IMR-90 (cell line): ENCODE measurements around the gene LTB4R2. TPM values are rescaled to one million over a fixed set of nuclear protein-coding genes. Genes with fewer than 3 reads are reported as not detected.
A peak's percentile ranks its signal among the peaks of the same experiment; 100 is the strongest.

ENCODE experiments used
- ATAC-seq: fragments of 200-7000 bp; cut with Tn5 transposase; 2 replicates; pipeline ENCODE4 v1.9.1; 2020; ENCODE audit warnings: low read depth, mild to moderate bottlenecking, moderate library complexity
- BruUV-seq: library from RNA; stranded (reverse); fragments of 400-500 nt; replicated peaks from 2 replicates; lab custom pipeline; 2021; lab: Mats Ljungman, UMichigan
- CTCF ChIA-PET: fragments of 300-600 bp; formaldehyde crosslinking; extraction: SDS; loops from one replicate; lab custom pipeline; 2021; ENCODE audit warnings: antibody characterized with exemption; lab: Yijun Ruan, JAX
- POLR2A ChIA-PET: fragments of 300-600 bp; sonication (Branson Sonifier 250); formaldehyde crosslinking; loops from one replicate; lab custom pipeline; 2022; ENCODE audit warnings: antibody characterized with exemption; ENCODE audit not compliant: unreplicated experiment; lab: Charles Lee
- DNase-seq: peaks from one replicate; pipeline ENCODE4 v3.0.0; 2013
- H2AFZ ChIP-seq: replicated peaks from 2 replicates; pipeline ENCODE3; 2013; ENCODE audit warnings: low read length, mild to moderate bottlenecking; ENCODE audit not compliant: poor library complexity
- H2AK5ac ChIP-seq: 2 replicates; pipeline ENCODE4 v1.6.1; 2013; ENCODE audit warnings: low read depth, low read length, inconsistent platforms
- H2AK9ac ChIP-seq: replicated peaks from 2 replicates; pipeline ENCODE3; 2013; ENCODE audit warnings: mild to moderate bottlenecking, low read depth, low read length, moderate library complexity; ENCODE audit not compliant: poor library complexity
- H2BK120ac ChIP-seq: 2 replicates; pipeline ENCODE4 v1.6.1; 2013; ENCODE audit warnings: low read depth, low read length, inconsistent platforms
- H2BK15ac ChIP-seq: 3 replicates; pipeline ENCODE4 v1.6.1; 2013; ENCODE audit warnings: low read depth, low read length, inconsistent platforms
- H2BK20ac ChIP-seq: 2 replicates; pipeline ENCODE4 v1.6.1; 2013; ENCODE audit warnings: low read depth, mild to moderate bottlenecking, inconsistent platforms, low read length, moderate library complexity
- H2BK5ac ChIP-seq: 2 replicates; pipeline ENCODE4 v1.6.1; 2013; ENCODE audit warnings: mild to moderate bottlenecking, low read depth, low read length, inconsistent platforms; ENCODE audit not compliant: poor library complexity, severe bottlenecking
- H3K14ac ChIP-seq: replicated peaks from 2 replicates; pipeline ENCODE4 v1.6.1; 2013; ENCODE audit warnings: low read depth, low read length, inconsistent platforms
- H3K18ac ChIP-seq: 2 replicates; pipeline ENCODE4 v1.6.1; 2013; ENCODE audit warnings: low read depth, low read length, control low read depth
- H3K23ac ChIP-seq: 2 replicates; pipeline ENCODE4 v1.6.1; 2013; ENCODE audit warnings: low read depth, low read length, inconsistent platforms
- H3K27ac ChIP-seq: 2 replicates; pipeline ENCODE4 v1.5.1; 2013; ENCODE audit warnings: mild to moderate bottlenecking, control low read depth, low read length; ENCODE audit not compliant: insufficient read depth
- H3K27me3 ChIP-seq: 2 replicates; pipeline ENCODE4 v1.6.1; 2013; ENCODE audit warnings: low read length; ENCODE audit not compliant: control insufficient read depth, insufficient read depth
- H3K36me3 ChIP-seq: 2 replicates; pipeline ENCODE4 v1.6.1; 2013; ENCODE audit warnings: low read length, mixed read lengths; ENCODE audit not compliant: control insufficient read depth, insufficient read depth
- H3K4ac ChIP-seq: 2 replicates; pipeline ENCODE4 v1.6.1; 2013; ENCODE audit warnings: low read depth, low read length, inconsistent platforms
- H3K4me1 ChIP-seq: 2 replicates; pipeline ENCODE4 v1.6.1; 2013; ENCODE audit warnings: low read length, mixed read lengths; ENCODE audit not compliant: control insufficient read depth, insufficient read depth
- H3K4me2 ChIP-seq: 2 replicates; pipeline ENCODE4 v1.6.1; 2013; ENCODE audit warnings: low read depth, mild to moderate bottlenecking, control low read depth, low read length, moderate library complexity
- H3K4me3 ChIP-seq: 2 replicates; pipeline ENCODE4 v1.5.1; 2013; ENCODE audit warnings: low read depth, mild to moderate bottlenecking, control low read depth, low read length, moderate library complexity; ENCODE audit not compliant: insufficient read depth
- H3K56ac ChIP-seq: 2 replicates; pipeline ENCODE4 v1.6.1; 2013; ENCODE audit warnings: low read length, inconsistent platforms; ENCODE audit not compliant: insufficient read depth; ENCODE audit errors: extremely low read depth
- H3K79me1 ChIP-seq, 2 experiments: 2 replicates each; pipeline ENCODE4 v1.6.1; 2013; ENCODE audit warnings: low read length in 2 of 2, inconsistent platforms in 1 of 2, low read depth in 1 of 2
- H3K9ac ChIP-seq: 2 replicates; pipeline ENCODE4 v1.6.1; 2013; ENCODE audit warnings: low read depth, low read length, control low read depth
- H3K9me1 ChIP-seq: 2 replicates; pipeline ENCODE4 v1.6.1; 2013; ENCODE audit warnings: low read length, inconsistent platforms; ENCODE audit not compliant: insufficient read depth
- H3K9me3 ChIP-seq: 2 replicates; pipeline ENCODE4 v1.6.1; 2013; ENCODE audit warnings: low read length; ENCODE audit not compliant: control insufficient read depth, insufficient read depth
- H4K20me1 ChIP-seq: 2 replicates; pipeline ENCODE4 v1.6.1; 2013; ENCODE audit warnings: low read length, inconsistent platforms; ENCODE audit not compliant: insufficient read depth
- H4K5ac ChIP-seq: 2 replicates; pipeline ENCODE4 v1.6.1; 2013; ENCODE audit warnings: mild to moderate bottlenecking, low read depth, low read length, control low read depth
- H4K8ac ChIP-seq, 2 experiments: 2 replicates each; pipeline ENCODE4 v1.6.1; 2013; ENCODE audit warnings: low read depth in 2 of 2, low read length in 2 of 2, control low read depth in 1 of 2, inconsistent platforms in 1 of 2
- H4K91ac ChIP-seq: 2 replicates; pipeline ENCODE4 v1.6.1; 2013; ENCODE audit warnings: low read depth, low read length, inconsistent platforms; ENCODE audit not compliant: insufficient read depth
- BHLHE40 ChIP-seq: fragments of 150-350 bp; IDR thresholded peaks from 2 replicates; pipeline ENCODE4 v1.6.1; 2016; ENCODE audit warnings: mild to moderate bottlenecking, low read depth, low read length
- CEBPB ChIP-seq: IDR thresholded peaks from 2 replicates; pipeline ENCODE4 v1.6.1; 2012; ENCODE audit warnings: low read depth, low read length, improper control_type of control experiment
- MAFK ChIP-seq: IDR thresholded peaks from 2 replicates; pipeline ENCODE4 v1.6.1; 2012; ENCODE audit warnings: low read depth, low read length, improper control_type of control experiment
- MAZ ChIP-seq: IDR thresholded peaks from 2 replicates; pipeline ENCODE4 v1.6.1; 2012; ENCODE audit warnings: low read depth, mild to moderate bottlenecking, low read length, improper control_type of control experiment, moderate library complexity, borderline replicate concordance
- MXI1 ChIP-seq: IDR thresholded peaks from 2 replicates; pipeline ENCODE4 v1.6.1; 2012; ENCODE audit warnings: low read depth, mild to moderate bottlenecking, low read length, moderate library complexity, borderline replicate concordance
- NFE2L2 ChIP-seq: fragments of 150-350 bp; IDR thresholded peaks from 2 replicates; pipeline ENCODE4 v1.6.1; 2016; ENCODE audit warnings: low read depth, mild to moderate bottlenecking, low read length
- RCOR1 ChIP-seq: IDR thresholded peaks from 2 replicates; pipeline ENCODE4 v1.6.1; 2012; ENCODE audit warnings: mild to moderate bottlenecking, low read length, improper control_type of control experiment; ENCODE audit not compliant: insufficient replicate concordance
- SMC3 ChIP-seq: fragments of 150-350 bp; IDR thresholded peaks from 2 replicates; pipeline ENCODE4 v1.6.1; 2016; ENCODE audit warnings: low read depth, mild to moderate bottlenecking, antibody characterized with exemption, low read length, moderate library complexity
- WGBS, 2 experiments: methylation state at CpG; one replicate each; pipeline versions ENCODE4 v1.1.5 to v1.1.7; 2013; ENCODE audit warnings: missing lambda C conversion rate in 2 of 2; ENCODE audit not compliant: insufficient read length in 1 of 2; ENCODE audit errors: extremely low coverage in 2 of 2; 5-methylcytosine and 5-hydroxymethylcytosine counted together
- dilution Hi-C: fragments of 300-500 bp; cut with HindIII; formaldehyde crosslinking; loops from one replicate; pipeline ENCODE4 v1.14.3; 2018; ENCODE audit warnings: low sequenced_read_pairs; ENCODE audit not compliant: unreplicated experiment
- in situ Hi-C: fragments of 300-500 bp; cut with MboI; formaldehyde crosslinking; loops from 3 replicates; pipeline ENCODE4 v1.14.3; 2019; ENCODE audit warnings: low sequenced_read_pairs, inconsistent platforms, mixed read lengths
- intact Hi-C: fragments of 100-400 bp; cut with micrococcal nuclease; formaldehyde crosslinking; loops from 2 replicates; pipeline ENCODE4 v1.10.0; 2022
- polyA plus RNA-seq, 3 experiments: library from polyadenylated mRNA; depleted of rRNA; stranded (reverse); fragments of >200 nt; gene quantifications; 2 replicates each; pipeline ENCODE4 v1.2.3, GENCODE V29; 2012; ENCODE audit warnings: low replicate concordance in 1 of 3
- total RNA-seq: library from RNA; depleted of rRNA; stranded (reverse); fragments of >200 nt; gene quantifications from 2 replicates; pipeline ENCODE4 v1.2.3, GENCODE V29; 2012
- TF ChIP-seq, protein P1 (sequence below): fragments of 150-350 bp; IDR thresholded peaks from 2 replicates; pipeline ENCODE4 v1.6.1; 2017; ENCODE audit warnings: mild to moderate bottlenecking, antibody characterized with exemption, low read length, low read depth
- TF ChIP-seq, protein P2 (sequence below): fragments of 150-350 bp; IDR thresholded peaks from 2 replicates; pipeline ENCODE4 v1.6.1; 2016; ENCODE audit warnings: low read depth, mild to moderate bottlenecking, low read length, moderate library complexity, borderline replicate concordance
- TF ChIP-seq, protein P3 (sequence below): conservative IDR thresholded peaks from 2 replicates; pipeline ENCODE4 v1.5.1; 2012; ENCODE audit warnings: mild to moderate bottlenecking, low read depth, low read length, improper control_type of control experiment

Gene LTB4R2
- total and polyA plus RNA-seq, 2 of the 4 experiments (the other 2 are of a cell fraction): 0.72 to 1.7 TPM

DNA sequence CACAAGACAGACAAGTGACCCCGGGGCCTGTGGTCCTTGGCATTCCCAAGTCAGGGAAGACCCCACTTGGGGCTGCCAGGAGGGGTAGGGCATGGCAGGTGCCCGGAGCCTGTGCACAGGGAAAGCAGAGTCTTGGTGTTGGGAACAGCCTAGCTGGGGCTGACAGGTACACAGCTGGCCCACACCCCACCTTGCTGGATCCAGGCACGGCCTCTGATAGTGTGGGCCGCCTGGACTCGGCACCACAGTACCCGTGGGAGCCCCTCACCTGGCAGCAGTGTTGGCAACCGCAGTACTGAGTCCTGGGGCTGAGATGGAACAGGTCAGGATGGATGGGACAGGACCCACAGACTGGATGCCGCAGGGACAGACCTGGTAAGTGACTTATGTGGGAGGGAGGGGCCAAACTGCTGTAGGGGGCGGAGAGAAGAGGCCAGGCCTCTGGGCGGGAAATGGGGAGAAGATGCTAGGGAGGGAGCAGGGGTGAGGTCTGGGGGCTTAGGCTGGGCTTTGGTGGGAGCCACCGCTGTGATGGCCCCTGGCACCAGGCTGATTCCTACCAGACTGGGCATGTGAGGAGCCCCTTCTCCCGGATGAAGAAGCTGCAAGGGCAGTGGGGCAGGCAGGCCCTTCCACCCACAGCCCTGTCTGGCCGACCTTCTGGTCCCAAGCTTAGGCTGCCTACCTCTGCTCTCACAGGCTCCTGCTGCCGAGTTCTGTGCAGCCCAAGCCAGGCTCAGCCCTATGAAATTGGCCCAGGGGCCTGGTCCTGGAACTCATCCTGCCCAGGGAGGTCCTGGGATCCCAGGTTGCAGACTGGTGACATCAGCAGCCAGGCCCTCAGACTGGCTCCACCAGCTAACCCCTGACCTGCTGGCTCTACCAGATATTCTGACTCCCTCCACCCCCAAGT is 46.9 kb upstream of the LTB4R2 start, which contains the start of gene TGM1:
TGM1 (minus strand) TSS at position 357 of the 913 bp plus-strand sequence. CDS start 825 bp downstream, outside the sequence.
- no peak within 1 kb of the TSS for H4K8ac ChIP-seq
- no peak within 1 kb of the TSS for H2BK5ac ChIP-seq
- H2BK120ac ChIP-seq: no peak within 1 kb of the TSS
- no peak within 1 kb of the TSS for H4K91ac ChIP-seq
- no peak within 1 kb of the TSS for H4K5ac ChIP-seq
- H3K14ac ChIP-seq: no peak within 1 kb of the TSS
- TF ChIP-seq, protein P1, sequence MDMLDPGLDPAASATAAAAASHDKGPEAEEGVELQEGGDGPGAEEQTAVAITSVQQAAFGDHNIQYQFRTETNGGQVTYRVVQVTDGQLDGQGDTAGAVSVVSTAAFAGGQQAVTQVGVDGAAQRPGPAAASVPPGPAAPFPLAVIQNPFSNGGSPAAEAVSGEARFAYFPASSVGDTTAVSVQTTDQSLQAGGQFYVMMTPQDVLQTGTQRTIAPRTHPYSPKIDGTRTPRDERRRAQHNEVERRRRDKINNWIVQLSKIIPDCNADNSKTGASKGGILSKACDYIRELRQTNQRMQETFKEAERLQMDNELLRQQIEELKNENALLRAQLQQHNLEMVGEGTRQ: no peak
- TF ChIP-seq NFE2L2 (no peak), BHLHE40 (no peak), CEBPB (no peak), MXI1 (no peak), SMC3 (no peak), MAZ (no peak), RCOR1 (no peak), MAFK (no peak)
- TF ChIP-seq, protein P2, sequence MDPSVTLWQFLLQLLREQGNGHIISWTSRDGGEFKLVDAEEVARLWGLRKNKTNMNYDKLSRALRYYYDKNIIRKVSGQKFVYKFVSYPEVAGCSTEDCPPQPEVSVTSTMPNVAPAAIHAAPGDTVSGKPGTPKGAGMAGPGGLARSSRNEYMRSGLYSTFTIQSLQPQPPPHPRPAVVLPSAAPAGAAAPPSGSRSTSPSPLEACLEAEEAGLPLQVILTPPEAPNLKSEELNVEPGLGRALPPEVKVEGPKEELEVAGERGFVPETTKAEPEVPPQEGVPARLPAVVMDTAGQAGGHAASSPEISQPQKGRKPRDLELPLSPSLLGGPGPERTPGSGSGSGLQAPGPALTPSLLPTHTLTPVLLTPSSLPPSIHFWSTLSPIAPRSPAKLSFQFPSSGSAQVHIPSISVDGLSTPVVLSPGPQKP: no peak
- TF ChIP-seq, protein P3, sequence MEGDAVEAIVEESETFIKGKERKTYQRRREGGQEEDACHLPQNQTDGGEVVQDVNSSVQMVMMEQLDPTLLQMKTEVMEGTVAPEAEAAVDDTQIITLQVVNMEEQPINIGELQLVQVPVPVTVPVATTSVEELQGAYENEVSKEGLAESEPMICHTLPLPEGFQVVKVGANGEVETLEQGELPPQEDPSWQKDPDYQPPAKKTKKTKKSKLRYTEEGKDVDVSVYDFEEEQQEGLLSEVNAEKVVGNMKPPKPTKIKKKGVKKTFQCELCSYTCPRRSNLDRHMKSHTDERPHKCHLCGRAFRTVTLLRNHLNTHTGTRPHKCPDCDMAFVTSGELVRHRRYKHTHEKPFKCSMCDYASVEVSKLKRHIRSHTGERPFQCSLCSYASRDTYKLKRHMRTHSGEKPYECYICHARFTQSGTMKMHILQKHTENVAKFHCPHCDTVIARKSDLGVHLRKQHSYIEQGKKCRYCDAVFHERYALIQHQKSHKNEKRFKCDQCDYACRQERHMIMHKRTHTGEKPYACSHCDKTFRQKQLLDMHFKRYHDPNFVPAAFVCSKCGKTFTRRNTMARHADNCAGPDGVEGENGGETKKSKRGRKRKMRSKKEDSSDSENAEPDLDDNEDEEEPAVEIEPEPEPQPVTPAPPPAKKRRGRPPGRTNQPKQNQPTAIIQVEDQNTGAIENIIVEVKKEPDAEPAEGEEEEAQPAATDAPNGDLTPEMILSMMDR: no peak
- H2AFZ ChIP-seq: peak within 1 kb of the TSS; percentile 17
- H3K4me2 ChIP-seq: no peak within 1 kb of the TSS
- no peak within 1 kb of the TSS for H3K23ac ChIP-seq
- H2BK15ac ChIP-seq: no peak within 1 kb of the TSS
- 81% methylated on average over 8 of the region's 14 CpGs; no CpG with 5 or more reads in 1 of the 2 experiments for WGBS, 2 experiments
- H3K56ac ChIP-seq: no peak within 1 kb of the TSS
- no peak within 1 kb of the TSS for H3K4me3 ChIP-seq
- no peaks in the 10 kb centered on the region for H3K27me3 ChIP-seq
- CTCF ChIA-PET: interaction anchor here (1.5 kb wide), 1 partner anchor 8 kb away, joined by 3 read pairs; no protein-coding TSS in a partner anchor
- intact Hi-C loops: no loop called here
- dilution Hi-C loops: no loop called here
- H3K27ac ChIP-seq: no peak within 1 kb of the TSS
- peaks cover 8% of the 10 kb centered on the region for H3K4me1 ChIP-seq
- ATAC-seq: no peak
- no peak within 1 kb of the TSS for H3K4ac ChIP-seq
- H3K79me1 ChIP-seq: peaks cover 0 to 2% of the 10 kb centered on the region in 2 experiments; a peak in 1 of 4 replicates
- H3K9me1 ChIP-seq: peaks cover 16% of the 10 kb centered on the region; the same call in 1 of the 2 replicates
- H2AK5ac ChIP-seq: no peak within 1 kb of the TSS
- in situ Hi-C loops: no loop called here
- POLR2A ChIA-PET: no interaction called here
- H3K9ac ChIP-seq: no peak within 1 kb of the TSS
- peak within 1 kb of the TSS; percentile 55 for H2AK9ac ChIP-seq
- no peak within 1 kb of the TSS for H2BK20ac ChIP-seq
- DNase-seq: no peak
- no peaks in the 10 kb centered on the region for H3K9me3 ChIP-seq
- peaks cover 21% of the 10 kb centered on the region for H3K36me3 ChIP-seq
- H3K18ac ChIP-seq: no peak within 1 kb of the TSS
- no TSS peak for BruUV-seq
- no peaks in the 10 kb centered on the region for H4K20me1 ChIP-seq
